ENCODE measurements around the gene INO80.

Gene INO80

GRCh38 chr15:40931300-40932142 lies 184.6 kb downstream of the INO80 start:
- DNase-seq (ENCODE audit: low read depth in 1 of 2, low spot score in 1 of 2) = no peak

- DNase-seq (ENCODE audit: low read depth in 1 of 2, low spot score in 1 of 2) = no peak
Measured at GRCh38 chr15:40930430-40931299, 185.4 kb downstream of the INO80 start.

GRCh38 chr15:40929660-40930429 lies 186.2 kb downstream of the INO80 start:
- DNase-seq (ENCODE audit: low read depth in 1 of 2, low spot score in 1 of 2) = no peak
